ENCODE results near the gene MRPS31. TPM values are rescaled to one million over a fixed set of nuclear protein-coding genes. Genes with fewer than 3 reads are reported as not detected.

Gene MRPS31
- total RNA-seq, 1 experiment from 2014 or later = 22.8 TPM

GRCh38 chr13:40777809-40778175 is 6.8 kb upstream of the MRPS31 start:
- no peaks in the 10 kb centered on the region for H4K20me1 ChIP-seq (ENCODE audit: insufficient read depth)
- TF ChIP-seq FOSL1 (IDR thresholded peaks at IDR 0.05; ENCODE audit: low read depth) = no peak
- RAD21 ChIA-PET (ENCODE audit: low non-redundant PET in 1 of 2, low total read pairs in 2 of 2, uncharacterized antibody in 2 of 2, unreplicated experiment in 2 of 2) = no interaction called here
- peak overlapping the region; percentile 94 for H2AFZ ChIP-seq (ENCODE audit: low read depth, low read length, poor library complexity, severe bottlenecking)
- H3K4me2 ChIP-seq (ENCODE audit: low read length) = peak overlapping the region; percentile 72
- no peak overlapping the region for H3K9ac ChIP-seq (ENCODE audit: low read length)
- intact Hi-C loops (cut with micrococcal nuclease) = loop anchor here (5.0 to 10.0 kb wide), 3 partner anchors 217 to 1090 kb away; no protein-coding TSS in a partner anchor
- POLR2A ChIA-PET = interaction anchor here (1.0 kb wide), 1 partner anchor 12 kb away, joined by 3 read pairs; the partner anchor contains the start of gene SLC25A15
- no peaks in the 10 kb centered on the region for H3K27me3 ChIP-seq (ENCODE audit: insufficient read depth, low read length)
- CTCF ChIA-PET = interaction anchor here (0.7 to 1.6 kb wide), 19 partner anchors 9 to 1166 kb away, joined by 3 to 11 read pairs (median 4); partner anchors contain the start of genes ELF1 and SLC25A15
- no TSS peak for BruUV-seq (replicated peaks)
- no peaks in the 10 kb centered on the region for H3K9me2 ChIP-seq (ENCODE audit: insufficient read depth)
- H3K4me1 ChIP-seq (ENCODE audit: control insufficient read depth in 1 of 2, insufficient read depth in 2 of 2, low read length in 2 of 2) = peaks cover 12 to 32% of the 10 kb centered on the region in 2 experiments
- H3K79me2 ChIP-seq (ENCODE audit: insufficient read depth, low read length) = no peaks in the 10 kb centered on the region
- no peaks in the 10 kb centered on the region for H3K9me3 ChIP-seq (ENCODE audit: control insufficient read depth in 1 of 2, insufficient read depth in 1 of 2, low read depth in 1 of 2, low read length in 2 of 2)
- DNase-seq (ENCODE audit: low read depth, low spot score) (no peak), ATAC-seq (no peak; the same call in 1 of the 2 replicates)
- no peak overlapping the region for H3K27ac ChIP-seq (ENCODE audit: low read depth, low read length)
- H3K36me3 ChIP-seq (ENCODE audit: control insufficient read depth in 1 of 2, insufficient read depth in 2 of 2, low read length in 2 of 2) = no peaks in the 10 kb centered on the region
- 0 out of 4 replicates have a peak overlapping the region, but pooled peaks of 1 of the 2 experiments have one; percentile 40 for H3K4me3 ChIP-seq (replicated peaks in 1 of 2; ENCODE audit: low read depth in 1 of 2, low read length in 2 of 2)

GRCh38 chr13:40777166-40777808 is 6.3 kb upstream of the MRPS31 start:
- Histone ChIP-seq H3K4me2 (ENCODE audit: low read length) (peak overlapping the region; percentile 72), H3K4me1 (ENCODE audit: control insufficient read depth in 1 of 2, insufficient read depth in 2 of 2, low read length in 2 of 2) (peaks cover 12 to 32% of the 10 kb centered on the region in 2 experiments), H3K27ac (ENCODE audit: low read depth, low read length) (0 out of 2 replicates have a peak overlapping the region, but pooled peaks have one; percentile 4), H3K9me3 (ENCODE audit: control insufficient read depth in 1 of 2, insufficient read depth in 1 of 2, low read depth in 1 of 2, low read length in 2 of 2) (no peaks in the 10 kb centered on the region), H3K36me3 (ENCODE audit: control insufficient read depth in 1 of 2, insufficient read depth in 2 of 2, low read length in 2 of 2) (no peaks in the 10 kb centered on the region), H3K9ac (ENCODE audit: low read length) (no peak overlapping the region), H3K4me3 (replicated peaks in 1 of 2; ENCODE audit: low read depth in 1 of 2, low read length in 2 of 2) (peak overlapping the region in 1 of 2 experiments; percentile 40; a peak in 2 of 4 replicates), H3K79me2 (ENCODE audit: insufficient read depth, low read length) (no peaks in the 10 kb centered on the region), H4K20me1 (ENCODE audit: insufficient read depth) (no peaks in the 10 kb centered on the region), H3K27me3 (ENCODE audit: insufficient read depth, low read length) (no peaks in the 10 kb centered on the region), H3K9me2 (ENCODE audit: insufficient read depth) (no peaks in the 10 kb centered on the region), H2AFZ (ENCODE audit: low read depth, low read length, poor library complexity, severe bottlenecking) (peak overlapping the region; percentile 94)
- TF ChIP-seq, protein P1, sequence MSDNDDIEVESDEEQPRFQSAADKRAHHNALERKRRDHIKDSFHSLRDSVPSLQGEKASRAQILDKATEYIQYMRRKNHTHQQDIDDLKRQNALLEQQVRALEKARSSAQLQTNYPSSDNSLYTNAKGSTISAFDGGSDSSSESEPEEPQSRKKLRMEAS (IDR thresholded peaks at IDR 0.05) = no peak
- TF ChIP-seq RAD21 (IDR thresholded peaks at IDR 0.05; ENCODE audit: low read depth) = peak; percentile 81
- no peak for TF ChIP-seq YY1 (IDR thresholded peaks at IDR 0.05; ENCODE audit: extremely low read depth, insufficient replicate concordance, low read depth, low read length)
- no peak for TF ChIP-seq TCF7L2 (IDR thresholded peaks at IDR 0.05; ENCODE audit: borderline replicate concordance, extremely low read depth, insufficient read depth, insufficient read length)
- TF ChIP-seq POLR2AphosphoS5 (IDR thresholded peaks at IDR 0.05; ENCODE audit: low read depth, low read length) = no peak
- no peak for TF ChIP-seq ZNF274 (IDR thresholded peaks at IDR 0.05; ENCODE audit: low read depth, low read length)
- TF ChIP-seq CTCF (IDR thresholded peaks at IDR 0.05 in 2 of 3, conservative IDR thresholded peaks at IDR 0.05 in 1 of 3; ENCODE audit: borderline replicate concordance in 1 of 3, insufficient read depth in 1 of 3, low read depth in 2 of 3, low read length in 2 of 3) = peak; percentile 58 to 98 (median 81)
- no peak for TF ChIP-seq FOSL1 (IDR thresholded peaks at IDR 0.05; ENCODE audit: low read depth)
- no peak for TF ChIP-seq EZH2 (IDR thresholded peaks at IDR 0.05)
- TF ChIP-seq, protein P2, sequence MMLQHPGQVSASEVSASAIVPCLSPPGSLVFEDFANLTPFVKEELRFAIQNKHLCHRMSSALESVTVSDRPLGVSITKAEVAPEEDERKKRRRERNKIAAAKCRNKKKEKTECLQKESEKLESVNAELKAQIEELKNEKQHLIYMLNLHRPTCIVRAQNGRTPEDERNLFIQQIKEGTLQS (IDR thresholded peaks at IDR 0.05) = no peak
- no peak for TF ChIP-seq POLR2A (IDR thresholded peaks at IDR 0.05; ENCODE audit: borderline replicate concordance, extremely low read depth, insufficient read depth, insufficient read length)
- TF ChIP-seq EGR1 (IDR thresholded peaks at IDR 0.05; ENCODE audit: low read depth) = no peak
- no peak for TF ChIP-seq CBX3 (IDR thresholded peaks at IDR 0.05; ENCODE audit: low read depth)
- no peak for TF ChIP-seq SP1 (IDR thresholded peaks at IDR 0.05; ENCODE audit: low read depth)
- TF ChIP-seq EZH2phosphoT487 (IDR thresholded peaks at IDR 0.05; ENCODE audit: borderline replicate concordance) = no peak
- TF ChIP-seq ZFX (IDR thresholded peaks at IDR 0.05) = no peak
- no peak for TF ChIP-seq SRF (IDR thresholded peaks at IDR 0.05; ENCODE audit: low read depth)
- intact Hi-C loops (cut with micrococcal nuclease) = loop anchor here (5.0 to 10.0 kb wide), 3 partner anchors 218 to 1090 kb away; no protein-coding TSS in a partner anchor
- POLR2A ChIA-PET = interaction anchor here (1.0 kb wide), 1 partner anchor 12 kb away, joined by 3 read pairs; the partner anchor contains the start of gene SLC25A15
- peak; percentile 88 for ATAC-seq
- RAD21 ChIA-PET (ENCODE audit: low non-redundant PET in 1 of 2, low total read pairs in 2 of 2, uncharacterized antibody in 2 of 2, unreplicated experiment in 2 of 2) = no interaction called here
- no TSS peak for BruUV-seq (replicated peaks)
- CTCF ChIA-PET = interaction anchor here (0.7 to 1.6 kb wide), 20 partner anchors 10 to 1726 kb away, joined by 3 to 11 read pairs (median 4); partner anchors contain the start of genes ELF1 and SLC25A15
- DNase-seq (ENCODE audit: low read depth, low spot score) = peak; percentile 65
